22Rv1 (cell line): Measurements from ENCODE around the gene SORCS2.

Experiments used
- H3K27ac ChIP-seq: fragments of 450-650 bp; 2 replicates; pipeline ENCODE4 v1.5.1; 2017
- ZFX ChIP-seq: fragments of 450-650 bp; IDR thresholded peaks from 2 replicates; pipeline ENCODE4 v1.6.1; 2017; ENCODE audit warnings: antibody characterized with exemption, borderline replicate concordance
- TF ChIP-seq, protein P1 (sequence below): fragments of 450-650 bp; IDR thresholded peaks from 2 replicates; pipeline ENCODE4 v1.5.1; 2017; ENCODE audit warnings: mild to moderate bottlenecking

Gene SORCS2

DNA sequence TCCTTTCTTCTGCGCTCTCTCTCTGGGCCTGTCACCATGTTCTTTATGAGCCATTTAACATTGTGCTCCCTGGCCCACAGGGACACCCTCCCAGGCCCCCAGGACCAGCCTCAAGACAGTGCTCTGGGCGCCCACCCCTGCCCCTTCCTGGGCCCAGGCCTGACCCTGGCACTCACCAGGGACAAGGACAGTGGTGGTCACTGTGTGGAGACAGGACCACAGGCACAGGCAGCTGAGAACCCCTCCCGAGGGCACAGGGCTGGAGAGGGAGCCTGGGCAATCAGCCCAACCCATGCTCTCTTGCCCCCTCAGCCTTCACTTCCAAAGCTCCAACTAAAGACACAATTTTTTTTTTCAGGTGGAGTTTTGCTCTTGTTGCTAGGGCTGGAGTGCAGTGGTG, 460.6 kb downstream of the SORCS2 start:
- TF ChIP-seq, protein P1, sequence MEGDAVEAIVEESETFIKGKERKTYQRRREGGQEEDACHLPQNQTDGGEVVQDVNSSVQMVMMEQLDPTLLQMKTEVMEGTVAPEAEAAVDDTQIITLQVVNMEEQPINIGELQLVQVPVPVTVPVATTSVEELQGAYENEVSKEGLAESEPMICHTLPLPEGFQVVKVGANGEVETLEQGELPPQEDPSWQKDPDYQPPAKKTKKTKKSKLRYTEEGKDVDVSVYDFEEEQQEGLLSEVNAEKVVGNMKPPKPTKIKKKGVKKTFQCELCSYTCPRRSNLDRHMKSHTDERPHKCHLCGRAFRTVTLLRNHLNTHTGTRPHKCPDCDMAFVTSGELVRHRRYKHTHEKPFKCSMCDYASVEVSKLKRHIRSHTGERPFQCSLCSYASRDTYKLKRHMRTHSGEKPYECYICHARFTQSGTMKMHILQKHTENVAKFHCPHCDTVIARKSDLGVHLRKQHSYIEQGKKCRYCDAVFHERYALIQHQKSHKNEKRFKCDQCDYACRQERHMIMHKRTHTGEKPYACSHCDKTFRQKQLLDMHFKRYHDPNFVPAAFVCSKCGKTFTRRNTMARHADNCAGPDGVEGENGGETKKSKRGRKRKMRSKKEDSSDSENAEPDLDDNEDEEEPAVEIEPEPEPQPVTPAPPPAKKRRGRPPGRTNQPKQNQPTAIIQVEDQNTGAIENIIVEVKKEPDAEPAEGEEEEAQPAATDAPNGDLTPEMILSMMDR: no peak
- TF ChIP-seq ZFX: no peak
- H3K27ac ChIP-seq: no peak overlapping the region

DNA sequence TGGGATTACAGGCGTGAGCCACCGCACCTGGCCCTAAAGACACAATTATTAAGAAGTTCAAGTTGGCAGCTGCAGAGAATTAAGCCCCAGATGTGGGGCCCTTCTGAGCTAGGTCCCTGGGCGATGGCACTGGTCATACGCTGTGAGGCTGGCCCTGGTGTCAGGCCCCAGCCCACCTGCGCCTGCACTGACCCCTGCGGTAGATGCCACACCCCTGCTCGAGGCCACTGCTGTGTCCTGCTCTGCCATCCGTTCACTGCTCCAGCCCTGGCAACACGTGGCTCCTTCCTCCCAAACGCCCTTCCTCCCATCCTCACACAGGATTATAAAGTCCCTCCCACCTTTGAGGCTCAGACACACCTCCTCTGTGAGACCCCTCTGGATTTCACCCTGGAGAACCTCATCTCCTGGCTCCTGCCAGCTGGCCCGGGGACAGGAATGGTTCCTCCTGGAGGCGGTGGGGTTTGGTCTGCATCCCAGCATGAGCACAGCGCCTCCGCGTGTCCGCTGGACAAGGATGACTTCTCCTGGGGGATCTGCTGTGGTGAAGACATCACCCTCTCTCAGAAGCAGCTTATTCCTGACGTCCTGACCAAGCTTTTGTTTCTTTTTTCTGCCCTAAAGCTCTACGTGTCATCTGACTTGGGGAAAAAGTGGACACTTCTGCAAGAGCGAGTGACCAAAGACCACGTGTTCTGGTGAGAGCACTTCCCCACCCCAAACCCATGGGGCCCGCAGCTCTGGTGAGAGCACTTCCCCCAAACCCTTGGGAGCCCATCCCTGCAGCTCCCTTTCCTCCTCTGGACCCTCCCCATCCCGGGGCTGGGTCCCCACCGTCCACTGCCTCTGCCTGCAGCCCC, 461.4 kb downstream of the SORCS2 start:
- no peak overlapping the region for H3K27ac ChIP-seq

DNA sequence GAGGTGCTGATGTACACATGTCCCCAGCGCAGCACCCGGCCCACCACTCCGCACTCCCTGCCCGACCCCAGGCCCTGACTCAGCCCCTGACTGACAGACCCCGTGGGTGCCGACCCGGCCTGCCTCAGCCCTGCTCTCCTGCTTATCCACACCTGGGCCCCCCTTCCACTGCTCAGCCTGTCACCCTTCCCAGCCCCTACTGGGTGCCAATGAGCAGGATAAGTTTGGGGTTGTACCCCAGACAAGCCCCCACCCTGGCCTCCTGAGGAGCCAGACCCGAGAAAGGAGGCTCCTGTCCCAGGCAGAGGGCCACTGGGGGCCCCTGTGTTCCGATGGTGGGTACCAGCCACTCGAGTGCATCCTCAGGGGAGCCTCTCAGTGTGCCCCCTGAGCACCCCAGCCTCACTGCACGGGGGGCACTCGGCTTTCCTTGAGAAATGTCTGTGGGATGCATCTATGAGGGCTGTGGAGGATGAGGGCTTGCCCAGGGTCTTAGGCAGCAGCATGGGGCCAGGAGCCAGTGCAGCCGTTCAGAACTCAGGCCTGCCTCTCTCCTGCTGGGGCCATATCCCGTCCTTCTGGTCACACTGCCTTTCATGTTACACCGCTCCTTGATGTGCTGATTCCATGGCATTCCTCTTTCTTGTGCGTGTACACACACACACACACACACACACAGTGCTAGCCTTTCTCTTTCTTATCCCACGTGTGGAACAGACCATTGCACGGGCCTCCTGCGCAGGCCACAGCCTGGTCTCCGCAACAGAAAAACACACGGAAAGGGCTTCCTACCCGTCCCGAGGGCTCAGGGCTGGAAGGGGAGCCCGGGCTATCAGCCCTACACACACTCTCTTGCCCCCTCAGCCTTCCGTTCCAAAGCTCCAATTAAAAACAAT, 462.5 kb downstream of the SORCS2 start:
- TF ChIP-seq, protein P1: no peak
- no peak for TF ChIP-seq ZFX
- H3K27ac ChIP-seq: no peak overlapping the region

More for the DNA sequence above, 461.4 kb downstream of the SORCS2 start:
- TF ChIP-seq ZFX: no peak
- TF ChIP-seq, protein P1: no peak

DNA sequence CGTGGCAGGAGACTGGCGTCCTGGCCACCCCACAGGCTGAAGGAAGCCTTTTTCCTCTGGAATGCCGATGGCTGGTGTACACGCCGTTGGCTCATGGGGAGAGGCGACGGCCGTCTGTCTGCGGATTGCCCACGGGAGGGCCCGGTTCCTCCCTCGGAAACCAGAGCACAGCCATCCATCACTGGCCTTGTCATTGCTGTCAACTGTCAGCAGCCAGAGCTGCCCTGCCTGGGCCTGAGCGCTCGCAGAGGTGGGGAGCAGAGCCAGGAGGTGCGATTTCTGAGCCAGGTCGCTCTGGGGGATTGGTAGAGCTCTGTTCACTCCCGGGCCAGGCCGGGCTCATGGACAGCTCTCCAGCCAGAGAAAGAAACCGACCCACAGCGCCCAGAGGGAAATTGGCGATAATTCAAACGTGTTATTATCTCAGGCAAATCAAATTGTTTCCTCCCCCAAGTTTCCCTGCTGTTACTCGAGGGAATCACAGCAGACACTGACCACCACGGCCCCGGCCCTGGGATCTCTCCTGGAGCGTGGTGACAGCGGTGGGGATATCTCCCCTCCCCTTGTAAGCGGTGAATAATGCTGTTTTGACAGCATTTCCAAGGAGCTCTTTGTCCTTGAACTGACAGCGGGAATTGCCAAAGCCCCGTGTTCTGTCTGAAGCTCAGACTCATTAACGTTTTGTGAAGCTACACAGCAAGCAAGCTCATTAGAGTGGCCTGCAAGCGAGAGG, 463.3 kb downstream of the SORCS2 start:
- H3K27ac ChIP-seq: no peak overlapping the region
- TF ChIP-seq, protein P1: no peak
- no peak for TF ChIP-seq ZFX

DNA sequence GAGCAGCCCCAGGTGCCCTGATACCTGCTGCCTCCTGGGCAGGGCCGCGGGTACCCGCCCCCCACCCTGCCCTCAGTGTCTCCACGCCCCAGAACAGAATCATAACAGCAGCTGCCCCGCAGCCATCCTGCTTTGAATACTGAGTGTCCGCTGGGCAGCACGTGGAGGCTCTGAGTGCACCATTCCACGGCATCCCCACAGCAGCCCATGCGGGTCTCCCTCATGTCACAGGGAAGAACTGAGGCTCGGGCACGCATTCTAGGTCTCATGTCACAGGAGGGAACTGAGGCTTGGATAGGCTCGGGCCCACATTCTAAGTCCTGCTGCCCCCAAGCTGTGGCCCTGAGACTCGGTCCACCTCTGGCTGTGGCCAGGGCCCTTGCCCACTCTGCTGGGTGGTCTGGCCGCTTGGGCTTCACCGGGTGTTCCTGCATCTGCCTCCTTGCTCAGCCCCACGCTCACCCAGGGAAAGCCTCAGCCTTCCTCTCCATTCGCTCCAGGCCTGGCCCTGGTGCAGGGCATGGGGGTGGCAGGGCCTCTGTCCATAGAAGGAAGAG, 464.0 kb downstream of the SORCS2 start:
- H3K27ac ChIP-seq: no peak overlapping the region
- TF ChIP-seq, protein P1: no peak
- TF ChIP-seq ZFX: no peak

DNA sequence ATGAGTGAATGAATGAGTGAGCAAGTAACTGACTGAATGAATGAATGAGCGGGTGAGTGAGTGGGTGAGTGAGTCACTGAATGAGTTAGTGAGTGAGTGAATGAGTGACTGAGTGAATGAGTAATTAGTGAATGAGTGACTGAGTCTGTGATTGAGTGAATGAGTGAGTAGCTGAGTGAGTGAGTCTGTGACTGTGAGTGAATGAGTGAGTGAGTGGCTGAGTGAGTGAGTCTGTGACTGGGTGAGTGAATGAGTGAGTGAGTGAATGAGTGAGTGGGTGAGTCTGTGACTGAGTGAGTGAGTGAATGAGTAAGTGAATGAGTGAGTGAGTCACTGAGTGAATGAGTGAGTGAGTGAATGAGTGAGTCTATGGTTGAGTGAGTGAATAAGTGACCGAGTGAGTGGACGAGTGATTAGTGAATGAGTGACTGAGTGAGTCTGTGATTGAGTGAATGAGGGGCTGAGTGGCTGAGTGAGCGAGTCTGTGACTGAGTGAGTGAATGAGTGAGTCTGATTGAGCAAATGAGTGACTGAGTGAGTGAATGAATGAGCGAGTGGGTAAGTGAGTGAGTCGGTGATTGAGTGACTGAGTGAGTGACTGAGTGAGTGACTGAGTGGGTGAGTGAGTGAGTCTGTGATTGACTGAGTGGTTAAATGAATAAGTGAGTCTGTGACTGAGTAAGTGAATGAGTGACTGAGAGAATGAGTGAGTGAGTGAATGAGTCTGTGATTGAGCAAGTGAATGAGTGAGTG, 465.4 kb downstream of the SORCS2 start:
- no peak overlapping the region for H3K27ac ChIP-seq
- TF ChIP-seq ZFX: no peak
- TF ChIP-seq, protein P1: no peak
